ENCODE data around the gene TMEM170B. TPM values are rescaled to one million over a fixed set of nuclear protein-coding genes. Genes with fewer than 3 reads are reported as not detected.

The TMEM170B gene
- polyA plus RNA-seq, 1 donor (not counting 4 experiments of a cell fraction or from before 2014, with no cell fraction given), result 0.08 TPM

DNA sequence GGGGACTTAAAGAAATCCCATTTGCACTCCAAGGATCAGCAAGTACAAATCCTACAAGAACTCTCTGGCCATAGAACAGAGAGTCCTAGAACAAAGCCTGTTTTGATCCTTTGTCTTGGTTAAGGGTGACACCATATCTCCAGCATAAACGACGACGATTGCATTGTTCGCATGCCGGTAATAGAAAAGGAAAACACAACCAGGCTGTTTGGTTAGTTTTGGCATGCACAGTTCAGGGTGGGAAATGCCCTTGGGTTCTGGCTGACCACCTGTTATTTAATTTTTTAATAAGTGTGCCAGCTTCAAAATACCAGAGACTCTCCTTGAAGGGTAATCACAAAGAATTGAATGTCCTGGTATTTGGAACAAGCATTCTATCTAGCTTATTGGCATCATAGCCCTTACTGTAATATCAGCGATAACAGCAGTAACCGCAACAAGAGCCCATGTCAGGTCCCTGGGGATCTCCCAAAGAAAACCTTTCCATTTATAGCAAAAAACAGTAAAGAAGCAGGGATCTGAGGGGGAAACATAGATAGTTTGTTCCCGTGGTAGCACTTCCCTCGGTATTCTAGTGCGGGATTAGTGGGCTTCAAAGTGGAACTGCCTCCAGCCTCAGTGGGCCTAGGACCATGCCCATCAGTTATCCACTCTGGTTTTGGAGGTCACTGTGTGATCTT, 77.1 kb downstream of the TMEM170B start:
- no peaks in the 10 kb centered on the region for H3K79me2 ChIP-seq (ENCODE audit: control insufficient read depth, insufficient read depth, low read length)
- H4K20me1 ChIP-seq (ENCODE audit: control insufficient read depth, extremely low read depth, insufficient read depth, low read length), result no peaks in the 10 kb centered on the region
- no peaks in the 10 kb centered on the region for H3K9me1 ChIP-seq (ENCODE audit: control insufficient read depth, extremely low read depth, insufficient read depth, low read length)
- no peak overlapping the region for H3K4me2 ChIP-seq (ENCODE audit: control insufficient read depth, extremely low read depth, insufficient read depth, low read depth, low read length)
- no peak overlapping the region for H3K4me3 ChIP-seq (ENCODE audit: control insufficient read depth in 2 of 3, extremely low read depth in 1 of 3, insufficient read depth in 2 of 3, low read depth in 1 of 3, low read length in 3 of 3)
- DNase-seq (ENCODE audit: low read depth, low spot score), result no peak
- H3K9ac ChIP-seq (ENCODE audit: control insufficient read depth, extremely low read depth, insufficient read depth, low read length), result no peak overlapping the region
- no peak overlapping the region for H3K27ac ChIP-seq (ENCODE audit: control insufficient read depth, insufficient read depth, low read length)
- no peaks in the 10 kb centered on the region for H3K9me3 ChIP-seq (ENCODE audit: control insufficient read depth, low read depth, low read length)
- dilution Hi-C loops (cut with MboI; ENCODE audit: extremely low pct_ligation_motif_present, low sequenced_read_pairs), result no loop called here
- H3K27me3 ChIP-seq (ENCODE audit: control insufficient read depth, extremely low read depth, insufficient read depth, low read length), result no peaks in the 10 kb centered on the region
- no peaks in the 10 kb centered on the region for H3K36me3 ChIP-seq (ENCODE audit: control insufficient read depth in 2 of 2, extremely low read depth in 1 of 2, insufficient read depth in 2 of 2, low read length in 2 of 2)
- H2AFZ ChIP-seq (ENCODE audit: control insufficient read depth, low read length), result no peak overlapping the region
- no peak for TF ChIP-seq EZH2 (IDR thresholded peaks at IDR 0.05; ENCODE audit: low read length)
- TF ChIP-seq, protein P1, sequence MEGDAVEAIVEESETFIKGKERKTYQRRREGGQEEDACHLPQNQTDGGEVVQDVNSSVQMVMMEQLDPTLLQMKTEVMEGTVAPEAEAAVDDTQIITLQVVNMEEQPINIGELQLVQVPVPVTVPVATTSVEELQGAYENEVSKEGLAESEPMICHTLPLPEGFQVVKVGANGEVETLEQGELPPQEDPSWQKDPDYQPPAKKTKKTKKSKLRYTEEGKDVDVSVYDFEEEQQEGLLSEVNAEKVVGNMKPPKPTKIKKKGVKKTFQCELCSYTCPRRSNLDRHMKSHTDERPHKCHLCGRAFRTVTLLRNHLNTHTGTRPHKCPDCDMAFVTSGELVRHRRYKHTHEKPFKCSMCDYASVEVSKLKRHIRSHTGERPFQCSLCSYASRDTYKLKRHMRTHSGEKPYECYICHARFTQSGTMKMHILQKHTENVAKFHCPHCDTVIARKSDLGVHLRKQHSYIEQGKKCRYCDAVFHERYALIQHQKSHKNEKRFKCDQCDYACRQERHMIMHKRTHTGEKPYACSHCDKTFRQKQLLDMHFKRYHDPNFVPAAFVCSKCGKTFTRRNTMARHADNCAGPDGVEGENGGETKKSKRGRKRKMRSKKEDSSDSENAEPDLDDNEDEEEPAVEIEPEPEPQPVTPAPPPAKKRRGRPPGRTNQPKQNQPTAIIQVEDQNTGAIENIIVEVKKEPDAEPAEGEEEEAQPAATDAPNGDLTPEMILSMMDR (optimal IDR thresholded peaks at IDR 0.05 in 1 of 3, IDR thresholded peaks at IDR 0.05 in 1 of 3, conservative IDR thresholded peaks at IDR 0.05 in 1 of 3; ENCODE audit: extremely low read depth in 1 of 3, insufficient read depth in 2 of 3, low read length in 3 of 3), result no peak
- no peak for FAIRE-seq
- peaks cover 10% of the 10 kb centered on the region for H3K4me1 ChIP-seq (ENCODE audit: control insufficient read depth, extremely low read depth, insufficient read depth, low read length)

DNA sequence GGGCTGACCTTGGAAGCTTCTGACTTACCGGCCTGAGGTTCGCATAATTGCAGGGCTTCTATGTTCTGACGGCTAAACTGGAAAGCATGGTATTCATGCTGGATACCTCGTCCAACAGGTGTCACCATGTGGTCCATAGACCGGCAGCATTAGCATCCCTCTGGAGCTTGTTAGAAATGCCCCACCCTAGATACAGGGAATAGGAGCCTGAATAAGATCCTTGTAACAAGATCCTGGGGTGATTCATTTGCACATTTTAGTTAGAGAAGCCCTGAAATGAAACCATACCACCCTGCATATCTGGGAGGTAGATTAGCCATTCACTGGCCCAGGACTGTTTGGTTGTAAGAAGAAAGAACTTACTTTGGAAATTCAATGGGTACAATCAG, 77.7 kb downstream of the TMEM170B start:
- H3K27ac ChIP-seq (ENCODE audit: control insufficient read depth, insufficient read depth, low read length), result no peak overlapping the region
- TF ChIP-seq, protein P1 (optimal IDR thresholded peaks at IDR 0.05 in 1 of 3, IDR thresholded peaks at IDR 0.05 in 1 of 3, conservative IDR thresholded peaks at IDR 0.05 in 1 of 3; ENCODE audit: extremely low read depth in 1 of 3, insufficient read depth in 2 of 3, low read length in 3 of 3), result no peak
- no peak for TF ChIP-seq EZH2 (IDR thresholded peaks at IDR 0.05; ENCODE audit: low read length)

More for the DNA sequence above, 77.7 kb downstream of the TMEM170B start:
- FAIRE-seq (no peak), DNase-seq (ENCODE audit: low read depth, low spot score) (no peak)
- Histone ChIP-seq H3K9me3 (ENCODE audit: control insufficient read depth, low read depth, low read length) (no peaks in the 10 kb centered on the region), H3K9ac (ENCODE audit: control insufficient read depth, extremely low read depth, insufficient read depth, low read length) (no peak overlapping the region), H3K79me2 (ENCODE audit: control insufficient read depth, insufficient read depth, low read length) (no peaks in the 10 kb centered on the region), H3K36me3 (ENCODE audit: control insufficient read depth in 2 of 2, extremely low read depth in 1 of 2, insufficient read depth in 2 of 2, low read length in 2 of 2) (no peaks in the 10 kb centered on the region), H3K27me3 (ENCODE audit: control insufficient read depth, extremely low read depth, insufficient read depth, low read length) (no peaks in the 10 kb centered on the region), H3K9me1 (ENCODE audit: control insufficient read depth, extremely low read depth, insufficient read depth, low read length) (no peaks in the 10 kb centered on the region), H3K4me1 (ENCODE audit: control insufficient read depth, extremely low read depth, insufficient read depth, low read length) (peaks cover 10% of the 10 kb centered on the region), H2AFZ (ENCODE audit: control insufficient read depth, low read length) (no peak overlapping the region), H3K4me3 (ENCODE audit: control insufficient read depth in 2 of 3, extremely low read depth in 1 of 3, insufficient read depth in 2 of 3, low read depth in 1 of 3, low read length in 3 of 3) (no peak overlapping the region), H3K4me2 (ENCODE audit: control insufficient read depth, extremely low read depth, insufficient read depth, low read depth, low read length) (no peak overlapping the region), H4K20me1 (ENCODE audit: control insufficient read depth, extremely low read depth, insufficient read depth, low read length) (no peaks in the 10 kb centered on the region)
- dilution Hi-C loops (cut with MboI; ENCODE audit: extremely low pct_ligation_motif_present, low sequenced_read_pairs), result no loop called here
